Measurements from ENCODE around the gene NLGN4X.

Gene NLGN4X

GRCh38 chrX:6228720-6229119 lies at the start of gene NLGN4X:
NLGN4X (minus strand) TSS chrX:6228867; CDS start chrX:6151466, 77,401 bp downstream.
- Histone ChIP-seq H3K27me3 (ENCODE audit: control insufficient read depth, insufficient read depth, low read length) (peaks cover 13% of the 10 kb centered on the region; the same call in 1 of the 2 replicates), H3K36me3 (ENCODE audit: control insufficient read depth, insufficient read depth, low read length) (no peaks in the 10 kb centered on the region), H3K4me1 (ENCODE audit: control insufficient read depth, insufficient read depth, low read length) (peaks cover 10% of the 10 kb centered on the region), H3K9ac (ENCODE audit: low read length) (peak within 1 kb of the TSS; percentile 90), H3K4me3 (ENCODE audit: low read depth, low read length) (peak within 1 kb of the TSS; percentile 94), H3K27ac (ENCODE audit: low read depth, low read length) (no peak within 1 kb of the TSS), H3K9me3 (ENCODE audit: control insufficient read depth, insufficient read depth, low read depth, low read length) (no peaks in the 10 kb centered on the region)

- Histone ChIP-seq H3K4me3 (ENCODE audit: low read depth, low read length) (no peak overlapping the region), H3K27ac (ENCODE audit: low read depth, low read length) (no peak overlapping the region), H3K4me1 (ENCODE audit: control insufficient read depth, insufficient read depth, low read length) (peaks cover 7% of the 10 kb centered on the region; the same call in 1 of the 2 replicates), H3K27me3 (ENCODE audit: control insufficient read depth, insufficient read depth, low read length) (no peaks in the 10 kb centered on the region), H3K9ac (ENCODE audit: low read length) (no peak overlapping the region), H3K9me3 (ENCODE audit: control insufficient read depth, insufficient read depth, low read depth, low read length) (peaks cover 5% of the 10 kb centered on the region; the same call in 1 of the 2 replicates), H3K36me3 (ENCODE audit: control insufficient read depth, insufficient read depth, low read length) (no peaks in the 10 kb centered on the region)
These were observed 37.4 kb upstream of the NLGN4X start for GRCh38 chrX:6266041-6266440.

DNA sequence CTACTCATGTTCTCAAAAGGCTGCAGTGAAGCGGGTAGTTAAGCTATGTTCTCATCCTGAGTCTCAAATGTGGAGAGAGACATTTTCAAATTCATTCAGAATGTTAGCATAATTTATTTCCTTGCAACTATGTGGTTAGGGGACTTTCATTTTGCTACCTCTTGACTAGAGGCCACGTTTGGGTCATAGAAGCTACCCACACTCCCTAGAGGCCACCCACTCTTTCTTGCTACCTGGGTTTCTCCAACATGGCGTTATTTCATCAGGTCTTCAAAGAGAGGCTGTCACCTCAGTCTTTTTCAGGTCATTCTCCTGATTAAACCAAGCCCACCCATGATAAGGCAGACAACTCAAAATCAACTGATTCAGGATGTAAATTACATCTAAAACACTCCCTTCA lies 34.3 kb upstream of the NLGN4X start:
- Histone ChIP-seq H3K4me3 (ENCODE audit: low read depth, low read length) (no peak overlapping the region), H3K4me1 (ENCODE audit: control insufficient read depth, insufficient read depth, low read length) (0 out of 2 replicates have a peak, but pooled peaks cover 3% of the 10 kb centered on the region), H3K36me3 (ENCODE audit: control insufficient read depth, insufficient read depth, low read length) (no peaks in the 10 kb centered on the region), H3K9me3 (ENCODE audit: control insufficient read depth, insufficient read depth, low read depth, low read length) (peaks cover 10% of the 10 kb centered on the region; the same call in 1 of the 2 replicates), H3K27me3 (ENCODE audit: control insufficient read depth, insufficient read depth, low read length) (no peaks in the 10 kb centered on the region), H3K27ac (ENCODE audit: low read depth, low read length) (no peak overlapping the region), H3K9ac (ENCODE audit: low read length) (no peak overlapping the region)

- H3K9me3 ChIP-seq (ENCODE audit: control insufficient read depth, insufficient read depth, low read depth, low read length): peaks cover 10% of the 10 kb centered on the region; the same call in 1 of the 2 replicates
- H3K27ac ChIP-seq (ENCODE audit: low read depth, low read length): no peak overlapping the region
- H3K36me3 ChIP-seq (ENCODE audit: control insufficient read depth, insufficient read depth, low read length): no peaks in the 10 kb centered on the region
- no peak overlapping the region for H3K9ac ChIP-seq (ENCODE audit: low read length)
- H3K27me3 ChIP-seq (ENCODE audit: control insufficient read depth, insufficient read depth, low read length): no peaks in the 10 kb centered on the region
- peaks cover 11% of the 10 kb centered on the region for H3K4me1 ChIP-seq (ENCODE audit: control insufficient read depth, insufficient read depth, low read length)
- H3K4me3 ChIP-seq (ENCODE audit: low read depth, low read length): no peak overlapping the region
These were observed 28.4 kb upstream of the NLGN4X start for GRCh38 chrX:6257025-6257424.

DNA sequence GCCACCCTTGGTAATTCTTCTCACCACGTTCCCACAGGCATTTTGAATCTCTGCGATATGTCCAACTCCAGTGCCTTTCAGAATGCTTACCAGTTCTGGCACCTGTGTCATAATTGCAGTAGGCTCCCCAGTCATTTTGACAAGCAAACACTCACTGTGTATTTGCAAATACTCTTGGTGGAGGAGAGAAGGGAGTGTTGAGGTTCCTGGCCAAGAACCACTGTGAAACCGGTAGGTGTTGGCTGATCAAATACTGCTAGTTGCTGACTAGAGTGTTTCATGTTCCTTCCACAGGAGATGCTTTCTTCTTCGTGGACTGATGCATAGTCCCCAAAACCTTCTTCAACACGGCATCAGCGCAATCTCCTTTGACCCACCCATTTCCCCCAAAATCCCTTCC lies 16.0 kb upstream of the NLGN4X start:
- Histone ChIP-seq H3K9ac (ENCODE audit: low read length) (no peak overlapping the region), H3K4me3 (ENCODE audit: low read depth, low read length) (no peak overlapping the region), H3K9me3 (ENCODE audit: control insufficient read depth, insufficient read depth, low read depth, low read length) (peaks cover 5% of the 10 kb centered on the region; the same call in 1 of the 2 replicates), H3K27me3 (ENCODE audit: control insufficient read depth, insufficient read depth, low read length) (no peaks in the 10 kb centered on the region), H3K36me3 (ENCODE audit: control insufficient read depth, insufficient read depth, low read length) (no peaks in the 10 kb centered on the region), H3K4me1 (ENCODE audit: control insufficient read depth, insufficient read depth, low read length) (no peaks in the 10 kb centered on the region), H3K27ac (ENCODE audit: low read depth, low read length) (no peak overlapping the region)

DNA sequence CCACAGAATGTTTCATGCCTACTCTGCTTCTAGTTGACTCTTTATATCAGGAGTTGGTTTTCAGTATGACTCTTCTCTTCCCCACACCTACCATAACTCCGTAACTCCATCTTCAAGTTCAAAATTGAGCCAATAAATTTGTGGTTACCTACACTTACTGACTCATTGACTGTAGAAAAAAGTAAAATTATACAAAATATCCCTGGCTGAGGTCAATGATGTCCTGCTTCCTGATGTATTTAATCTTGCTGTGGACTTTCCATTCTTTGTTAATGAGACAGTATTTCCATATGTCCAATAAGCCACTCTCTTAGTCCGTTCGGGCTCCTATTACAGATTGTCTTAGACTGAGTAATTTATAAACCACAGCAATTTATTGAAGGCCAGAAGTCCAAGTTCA lies 9.9 kb upstream of the NLGN4X start:
- Histone ChIP-seq H3K4me1 (ENCODE audit: control insufficient read depth, insufficient read depth, low read length) (no peaks in the 10 kb centered on the region), H3K36me3 (ENCODE audit: control insufficient read depth, insufficient read depth, low read length) (no peaks in the 10 kb centered on the region), H3K4me3 (ENCODE audit: low read depth, low read length) (no peak overlapping the region), H3K27ac (ENCODE audit: low read depth, low read length) (no peak overlapping the region), H3K9me3 (ENCODE audit: control insufficient read depth, insufficient read depth, low read depth, low read length) (peaks cover 4% of the 10 kb centered on the region; the same call in 1 of the 2 replicates), H3K9ac (ENCODE audit: low read length) (no peak overlapping the region), H3K27me3 (ENCODE audit: control insufficient read depth, insufficient read depth, low read length) (no peaks in the 10 kb centered on the region)

GRCh38 chrX:6227935-6228334 lies 732 bp downstream of the NLGN4X start:
- H3K9ac ChIP-seq (ENCODE audit: low read length): peak overlapping the region; percentile 90
- peaks cover 17% of the 10 kb centered on the region for H3K4me1 ChIP-seq (ENCODE audit: control insufficient read depth, insufficient read depth, low read length)
- no peaks in the 10 kb centered on the region for H3K9me3 ChIP-seq (ENCODE audit: control insufficient read depth, insufficient read depth, low read depth, low read length)
- H3K4me3 ChIP-seq (ENCODE audit: low read depth, low read length): peak overlapping the region; percentile 94
- H3K36me3 ChIP-seq (ENCODE audit: control insufficient read depth, insufficient read depth, low read length): no peaks in the 10 kb centered on the region
- H3K27me3 ChIP-seq (ENCODE audit: control insufficient read depth, insufficient read depth, low read length): peaks cover 13% of the 10 kb centered on the region; the same call in 1 of the 2 replicates
- H3K27ac ChIP-seq (ENCODE audit: low read depth, low read length): no peak overlapping the region

DNA sequence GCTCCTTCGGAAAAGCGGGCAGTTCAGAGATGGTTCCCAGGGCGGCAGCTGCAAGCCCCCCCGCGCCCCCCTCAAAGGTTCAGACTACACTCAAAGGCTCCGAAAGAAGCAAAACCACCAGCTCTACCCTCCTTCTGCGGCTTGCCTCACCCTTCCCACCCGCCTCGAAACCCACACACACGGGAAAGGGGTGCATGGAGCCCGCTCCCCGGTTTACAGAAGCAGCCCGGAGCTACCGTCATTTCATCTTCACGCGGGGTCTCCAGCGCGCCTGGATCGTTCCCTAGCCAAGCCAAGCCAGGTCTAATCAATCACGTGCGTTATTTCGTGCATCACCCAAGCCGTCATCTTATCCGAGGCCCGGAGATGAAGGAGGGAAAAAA lies 1.2 kb downstream of the NLGN4X start:
- H3K27me3 ChIP-seq (ENCODE audit: control insufficient read depth, insufficient read depth, low read length): peaks cover 13% of the 10 kb centered on the region; the same call in 1 of the 2 replicates
- H3K27ac ChIP-seq (ENCODE audit: low read depth, low read length): peak overlapping the region; percentile 80; the same call in 1 of the 2 replicates
- H3K4me3 ChIP-seq (ENCODE audit: low read depth, low read length): peak overlapping the region; percentile 94
- peaks cover 19% of the 10 kb centered on the region for H3K4me1 ChIP-seq (ENCODE audit: control insufficient read depth, insufficient read depth, low read length)
- H3K9me3 ChIP-seq (ENCODE audit: control insufficient read depth, insufficient read depth, low read depth, low read length): no peaks in the 10 kb centered on the region
- H3K36me3 ChIP-seq (ENCODE audit: control insufficient read depth, insufficient read depth, low read length): no peaks in the 10 kb centered on the region
- peak overlapping the region; percentile 90 for H3K9ac ChIP-seq (ENCODE audit: low read length)

GRCh38 chrX:6226596-6227452 lies 1.8 kb downstream of the NLGN4X start:
- Histone ChIP-seq H3K4me3 (ENCODE audit: low read depth, low read length) (peak overlapping the region; percentile 94), H3K27ac (ENCODE audit: low read depth, low read length) (peak overlapping the region; percentile 80; the same call in 1 of the 2 replicates), H3K27me3 (ENCODE audit: control insufficient read depth, insufficient read depth, low read length) (peaks cover 13% of the 10 kb centered on the region; the same call in 1 of the 2 replicates), H3K9me3 (ENCODE audit: control insufficient read depth, insufficient read depth, low read depth, low read length) (no peaks in the 10 kb centered on the region), H3K4me1 (ENCODE audit: control insufficient read depth, insufficient read depth, low read length) (peaks cover 24% of the 10 kb centered on the region), H3K36me3 (ENCODE audit: control insufficient read depth, insufficient read depth, low read length) (no peaks in the 10 kb centered on the region), H3K9ac (ENCODE audit: low read length) (peak overlapping the region; percentile 90)

GRCh38 chrX:6225911-6226595 lies 2.6 kb downstream of the NLGN4X start:
- peak overlapping the region; percentile 90 for H3K9ac ChIP-seq (ENCODE audit: low read length)
- peak overlapping the region; percentile 80; the same call in 1 of the 2 replicates for H3K27ac ChIP-seq (ENCODE audit: low read depth, low read length)
- peaks cover 29% of the 10 kb centered on the region for H3K4me1 ChIP-seq (ENCODE audit: control insufficient read depth, insufficient read depth, low read length)
- H3K4me3 ChIP-seq (ENCODE audit: low read depth, low read length): peak overlapping the region; percentile 94
- H3K27me3 ChIP-seq (ENCODE audit: control insufficient read depth, insufficient read depth, low read length): peaks cover 13% of the 10 kb centered on the region; the same call in 1 of the 2 replicates
- H3K36me3 ChIP-seq (ENCODE audit: control insufficient read depth, insufficient read depth, low read length): no peaks in the 10 kb centered on the region
- H3K9me3 ChIP-seq (ENCODE audit: control insufficient read depth, insufficient read depth, low read depth, low read length): no peaks in the 10 kb centered on the region
